PC-9 (cell line): ENCODE data around the gene KDM4B.

Source experiments
- EZH2 ChIP-seq: fragments of 200-600 bp; sonication (generic); IDR thresholded peaks from 2 replicates; pipeline ENCODE4 v1.8.0; 2017; ENCODE audit warnings: antibody characterized with exemption, low read depth
- TF ChIP-seq, protein P1 (sequence below): fragments of 200-600 bp; sonication (generic); conservative IDR thresholded peaks from 2 replicates; pipeline ENCODE4 v1.6.1; 2017; ENCODE audit warnings: mixed run types, antibody characterized with exemption, mild to moderate bottlenecking, moderate library complexity

DNA sequence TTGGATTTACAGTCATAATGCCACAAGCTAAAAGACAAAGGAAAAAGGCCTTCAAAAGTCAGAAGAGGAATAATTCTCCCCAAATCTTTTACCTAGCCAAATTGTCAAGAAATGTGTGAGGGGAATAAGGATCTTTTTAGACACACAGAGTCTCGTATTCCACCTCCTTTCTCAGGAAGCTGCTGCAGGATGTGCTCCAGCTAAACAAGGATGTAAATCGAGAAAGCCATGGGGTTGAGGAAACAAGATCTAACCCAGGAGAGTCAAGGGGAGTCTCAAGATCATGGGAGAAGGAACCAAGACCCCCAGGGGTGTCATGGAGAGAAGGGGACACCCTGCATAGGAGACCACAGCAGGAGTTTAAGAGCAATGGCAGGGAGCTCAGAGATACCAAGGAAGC is 147.4 kb downstream of the KDM4B start:
- TF ChIP-seq, protein P1, sequence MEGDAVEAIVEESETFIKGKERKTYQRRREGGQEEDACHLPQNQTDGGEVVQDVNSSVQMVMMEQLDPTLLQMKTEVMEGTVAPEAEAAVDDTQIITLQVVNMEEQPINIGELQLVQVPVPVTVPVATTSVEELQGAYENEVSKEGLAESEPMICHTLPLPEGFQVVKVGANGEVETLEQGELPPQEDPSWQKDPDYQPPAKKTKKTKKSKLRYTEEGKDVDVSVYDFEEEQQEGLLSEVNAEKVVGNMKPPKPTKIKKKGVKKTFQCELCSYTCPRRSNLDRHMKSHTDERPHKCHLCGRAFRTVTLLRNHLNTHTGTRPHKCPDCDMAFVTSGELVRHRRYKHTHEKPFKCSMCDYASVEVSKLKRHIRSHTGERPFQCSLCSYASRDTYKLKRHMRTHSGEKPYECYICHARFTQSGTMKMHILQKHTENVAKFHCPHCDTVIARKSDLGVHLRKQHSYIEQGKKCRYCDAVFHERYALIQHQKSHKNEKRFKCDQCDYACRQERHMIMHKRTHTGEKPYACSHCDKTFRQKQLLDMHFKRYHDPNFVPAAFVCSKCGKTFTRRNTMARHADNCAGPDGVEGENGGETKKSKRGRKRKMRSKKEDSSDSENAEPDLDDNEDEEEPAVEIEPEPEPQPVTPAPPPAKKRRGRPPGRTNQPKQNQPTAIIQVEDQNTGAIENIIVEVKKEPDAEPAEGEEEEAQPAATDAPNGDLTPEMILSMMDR: no peak
- no peak for TF ChIP-seq EZH2
